Esophagus (tissue), 2 donors: Measurements from ENCODE around the gene OGDH. TPM values are rescaled to one million over a fixed set of nuclear protein-coding genes. Genes with fewer than 3 reads are reported as not detected.

Experiments
- H3K27ac ChIP-seq, 2 donors: one replicate each; pipeline ENCODE4 v1.5.1; 2013; ENCODE audit warnings: low read depth in 2 of 2, mild to moderate bottlenecking in 2 of 2, inconsistent platforms in 1 of 2, low read length in 1 of 2, moderate library complexity in 1 of 2
- H3K27me3 ChIP-seq, 2 donors: one replicate each; pipeline ENCODE4 v1.6.1; 2013; ENCODE audit warnings: low read length in 2 of 2, control low read depth in 1 of 2, mild to moderate bottlenecking in 1 of 2; ENCODE audit not compliant: insufficient read depth in 2 of 2, control insufficient read depth in 1 of 2
- H3K36me3 ChIP-seq, 2 donors: one replicate each; pipeline ENCODE4 v1.6.1; 2013; ENCODE audit warnings: low read length in 1 of 2; ENCODE audit not compliant: control insufficient read depth in 2 of 2, insufficient read depth in 2 of 2
- H3K4me1 ChIP-seq, 2 donors: one replicate each; pipeline ENCODE4 v1.6.1; 2013; ENCODE audit warnings: low read length in 1 of 2; ENCODE audit not compliant: control insufficient read depth in 2 of 2, insufficient read depth in 2 of 2
- H3K4me3 ChIP-seq, 2 donors: one replicate each; pipeline ENCODE4 v1.5.1; 2013; ENCODE audit warnings: low read length in 2 of 2, mild to moderate bottlenecking in 2 of 2, low read depth in 1 of 2, moderate library complexity in 1 of 2
- H3K9me3 ChIP-seq, 2 donors: one replicate each; pipeline ENCODE4 v1.6.1; 2013; ENCODE audit warnings: mild to moderate bottlenecking in 2 of 2, low read depth in 1 of 2, low read length in 1 of 2, moderate library complexity in 1 of 2; ENCODE audit not compliant: control insufficient read depth in 2 of 2, insufficient read depth in 1 of 2
- whole genome bisulfite sequencing, 2 donors: extraction: QIAGEN DNeasy Blood & Tissue Kit; methylation state at CpG; one replicate each; pipeline ENCODE4 v1.1.7; 2013; 5-methylcytosine and 5-hydroxymethylcytosine counted together
- polyA plus RNA-seq, 2 donors: library from polyadenylated mRNA; stranded (reverse); fragments of 200-250 nt; gene quantifications; one replicate each; pipeline ENCODE4 v1.2.3, GENCODE V29; 2013
- donor health status: healthy with polysubstance abuse.
- donor health status: Bipolar disorder and iron deficiency.

OGDH gene
- polyA plus RNA-seq, 2 donors: 25.8 to 43.0 TPM

GRCh38 chr7:44634839-44635591 is 28.6 kb downstream of the OGDH start:
- H3K27me3 ChIP-seq: no peaks in the 10 kb centered on the region
- no peaks in the 10 kb centered on the region for H3K9me3 ChIP-seq
- peaks cover 0 to 3% of the 10 kb centered on the region in 2 donors for H3K36me3 ChIP-seq
- H3K4me1 ChIP-seq: peaks cover 7 to 34% of the 10 kb centered on the region in 2 donors
- peak overlapping the region; percentile 19 to 67 for H3K27ac ChIP-seq
- 63 to 66% methylated on average over 14 of the region's 14 CpGs for WGBS, 2 donors
- H3K4me3 ChIP-seq: no peak overlapping the region

DNA sequence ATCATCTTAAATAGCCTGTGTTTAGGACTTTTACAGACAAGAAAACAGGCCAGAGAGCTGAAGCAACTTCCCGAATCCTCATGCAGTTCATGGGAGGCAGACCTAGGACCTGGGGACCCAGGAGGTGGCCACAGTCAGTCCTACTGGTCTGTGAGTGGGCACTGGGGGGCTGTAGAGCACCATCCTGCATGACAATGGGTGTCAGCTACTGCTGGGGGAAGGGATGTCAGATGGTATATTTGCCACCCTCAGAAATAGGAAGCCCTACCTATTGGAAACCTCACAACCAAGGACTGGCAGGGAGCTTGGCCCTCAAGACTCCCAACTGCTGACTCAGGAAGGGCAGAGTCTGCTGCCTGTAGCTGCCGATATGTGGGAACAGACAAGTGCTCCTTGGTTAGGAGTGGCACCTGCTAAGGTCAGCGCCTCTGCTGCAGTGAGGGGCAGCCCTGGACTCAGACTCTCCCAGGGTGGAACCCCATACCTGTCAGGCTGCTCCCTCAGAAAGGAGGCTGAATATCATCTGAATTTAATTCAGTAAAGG is 29.7 kb downstream of the OGDH start:
- Histone ChIP-seq H3K4me1 (peaks cover 7 to 38% of the 10 kb centered on the region in 2 donors), H3K27me3 (no peaks in the 10 kb centered on the region), H3K27ac (peak overlapping the region; percentile 58 to 86), H3K9me3 (no peaks in the 10 kb centered on the region), H3K4me3 (no peak overlapping the region), H3K36me3 (no peaks in the 10 kb centered on the region)
- 78 to 87% methylated on average over 3 of the region's 3 CpGs for WGBS, 2 donors

GRCh38 chr7:44636926-44637325 is 30.5 kb downstream of the OGDH start:
- WGBS, 2 donors: 90 to 96% methylated on average over 2 of the region's 2 CpGs

DNA sequence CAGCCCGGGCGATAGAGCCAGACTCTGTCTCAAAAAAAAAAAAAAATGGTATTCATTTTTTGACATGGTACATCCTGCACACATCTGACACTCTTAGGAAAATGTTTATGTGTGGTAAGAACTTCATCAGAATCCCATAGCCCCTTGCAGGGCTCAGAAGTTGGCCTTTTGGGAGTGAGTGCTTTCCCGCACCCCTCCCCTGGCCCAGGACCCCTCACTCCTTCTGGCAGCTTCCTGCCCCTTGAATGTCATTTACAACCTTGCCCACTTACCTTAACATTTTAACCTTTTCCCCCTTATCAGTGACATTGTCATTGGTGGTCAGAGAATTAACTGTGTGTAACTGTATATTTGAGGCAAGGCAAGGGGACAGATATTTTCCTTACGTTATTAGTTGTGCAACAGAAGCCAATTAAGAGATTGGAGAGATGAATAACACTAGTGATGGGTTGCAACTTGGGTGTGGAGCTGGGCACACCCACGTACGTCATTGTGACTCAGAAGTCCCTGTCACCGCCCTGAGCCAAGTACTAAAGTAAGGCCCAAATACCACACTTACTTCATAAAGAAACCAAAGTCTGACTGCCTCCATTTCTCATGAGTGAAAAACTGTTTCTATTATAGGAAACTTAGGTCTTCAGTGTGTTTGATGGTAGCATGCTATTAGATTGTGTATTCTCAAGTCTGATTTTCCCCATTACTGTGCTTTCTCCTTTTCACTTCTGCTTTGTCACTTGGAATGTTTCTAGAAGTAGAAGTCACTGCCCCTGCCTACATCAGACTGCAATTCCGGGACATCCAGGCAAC is 31.6 kb downstream of the OGDH start:
- H3K27me3 ChIP-seq: no peaks in the 10 kb centered on the region
- H3K4me3 ChIP-seq: no peak overlapping the region
- H3K27ac ChIP-seq: peak overlapping the region; percentile 92 to 99
- no peaks in the 10 kb centered on the region for H3K9me3 ChIP-seq
- peaks cover 7 to 38% of the 10 kb centered on the region in 2 donors for H3K4me1 ChIP-seq
- H3K36me3 ChIP-seq: no peaks in the 10 kb centered on the region
- WGBS, 2 donors: 40 to 56% methylated on average over 8 of the region's 8 CpGs

More at GRCh38 chr7:44636926-44637325, 30.5 kb downstream of the OGDH start:
- no peak overlapping the region for H3K4me3 ChIP-seq
- peak overlapping the region; percentile 37 to 70 for H3K27ac ChIP-seq
- no peaks in the 10 kb centered on the region for H3K36me3 ChIP-seq
- no peaks in the 10 kb centered on the region for H3K27me3 ChIP-seq
- H3K9me3 ChIP-seq: no peaks in the 10 kb centered on the region
- peaks cover 7 to 38% of the 10 kb centered on the region in 2 donors for H3K4me1 ChIP-seq

DNA sequence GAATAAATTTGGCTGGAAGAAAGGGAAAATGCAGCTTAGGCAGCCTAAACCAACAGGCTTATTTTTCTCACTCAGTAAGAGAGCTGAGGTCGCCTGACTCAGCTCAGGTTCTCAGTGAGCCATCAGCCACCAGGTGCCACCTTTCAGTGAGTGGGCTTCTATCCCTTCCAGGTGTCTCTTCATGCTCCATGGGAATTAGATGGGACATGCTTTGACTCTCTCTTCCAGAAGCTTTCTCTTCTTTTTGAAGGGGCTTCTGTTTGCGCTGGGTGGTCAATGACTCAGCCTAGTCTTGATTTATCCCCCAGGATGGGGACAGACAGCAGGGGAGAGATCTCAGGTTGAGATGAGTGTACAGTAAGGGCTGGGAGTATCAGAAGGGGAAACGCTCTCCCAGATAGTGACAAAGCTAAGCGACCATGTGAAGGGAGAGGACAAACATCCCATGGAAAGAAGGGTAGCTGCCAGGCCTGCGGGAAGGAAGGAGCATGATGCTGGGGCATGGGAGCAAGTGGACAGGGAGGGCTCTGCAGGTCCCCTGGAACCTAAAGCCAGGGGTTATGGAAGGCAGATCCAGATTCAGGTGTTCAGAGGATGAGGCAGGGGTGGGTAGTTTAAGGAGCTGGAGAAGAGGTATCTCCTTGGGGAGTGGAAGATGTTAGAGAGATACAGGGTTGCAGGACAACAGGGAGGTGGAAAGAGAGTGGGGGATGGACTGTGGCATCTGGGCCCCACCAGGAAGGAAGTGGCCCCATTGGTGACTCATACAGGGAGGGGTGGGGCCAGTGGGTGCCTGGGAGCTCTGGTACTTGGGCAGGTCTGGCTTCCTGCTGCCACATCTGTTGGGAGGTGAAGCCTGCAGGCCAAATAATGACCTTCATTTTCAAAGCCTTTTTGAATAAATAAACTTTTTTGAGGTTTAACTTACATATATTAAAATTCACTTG is 32.5 kb downstream of the OGDH start:
- peaks cover 7 to 37% of the 10 kb centered on the region in 2 donors for H3K4me1 ChIP-seq
- WGBS, 2 donors: 69 to 71% methylated on average over 5 of the region's 5 CpGs
- no peak overlapping the region for H3K4me3 ChIP-seq
- H3K9me3 ChIP-seq: no peaks in the 10 kb centered on the region
- H3K36me3 ChIP-seq: no peaks in the 10 kb centered on the region
- peak overlapping the region; percentile 92 to 99 for H3K27ac ChIP-seq
- no peaks in the 10 kb centered on the region for H3K27me3 ChIP-seq

DNA sequence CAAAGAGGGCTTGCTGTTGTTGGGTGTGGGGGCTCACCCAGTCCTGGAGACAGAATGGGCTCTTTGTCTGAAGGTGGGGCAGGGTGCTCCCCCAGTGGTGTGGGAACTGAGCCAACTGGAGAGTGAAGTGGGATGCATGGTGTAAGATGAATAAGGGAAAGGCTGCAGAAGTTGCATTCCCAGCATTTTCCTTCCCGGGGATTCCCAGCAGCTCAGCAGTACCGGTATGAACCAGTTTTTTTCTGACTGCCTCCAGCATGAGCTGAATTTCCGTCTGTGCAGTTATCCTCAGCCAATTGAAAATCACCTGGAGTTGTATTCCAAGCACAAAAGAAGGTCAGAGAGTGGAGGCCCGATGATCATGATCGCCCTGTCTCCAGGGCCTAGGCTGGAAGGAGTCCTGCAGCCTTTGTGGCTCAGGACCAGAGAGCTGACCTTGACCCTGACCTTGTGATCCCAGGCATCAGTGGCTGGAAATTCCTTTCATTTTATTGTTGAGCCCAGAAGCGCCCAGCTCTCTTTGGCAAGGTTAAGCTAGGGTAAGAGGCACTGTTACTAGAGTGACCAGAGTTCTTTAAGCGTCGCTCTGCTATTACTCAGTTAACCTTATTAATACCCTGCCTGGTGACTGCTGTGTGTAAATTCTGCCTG is 33.4 kb downstream of the OGDH start:
- H3K4me1 ChIP-seq: peaks cover 4 to 34% of the 10 kb centered on the region in 2 donors
- H3K9me3 ChIP-seq: no peaks in the 10 kb centered on the region
- WGBS, 2 donors: 20 to 27% methylated on average over 8 of the region's 8 CpGs
- H3K36me3 ChIP-seq: no peaks in the 10 kb centered on the region
- no peaks in the 10 kb centered on the region for H3K27me3 ChIP-seq
- H3K27ac ChIP-seq: peak overlapping the region; percentile 92 to 99
- H3K4me3 ChIP-seq: no peak overlapping the region

DNA sequence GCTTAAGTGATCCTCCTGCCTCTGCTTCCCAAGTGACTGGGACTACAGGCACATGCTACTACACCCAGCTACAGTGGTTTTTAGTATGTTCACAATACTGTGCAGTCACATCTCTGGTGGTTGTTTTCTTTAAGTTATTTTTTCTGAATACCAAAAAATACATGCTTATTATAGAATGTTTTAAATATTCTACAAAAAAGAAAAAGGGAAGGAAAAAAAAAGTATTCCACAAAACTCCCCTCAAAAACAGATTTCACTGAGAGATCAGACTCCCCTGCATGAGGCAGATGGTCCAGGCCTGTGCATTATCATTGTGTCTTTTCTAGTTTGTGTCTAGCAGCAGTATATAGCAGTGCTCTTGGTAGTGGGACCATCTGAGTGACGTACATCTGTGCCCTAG is 36.8 kb downstream of the OGDH start:
- Histone ChIP-seq H3K4me1 (peaks cover 0 to 19% of the 10 kb centered on the region in 2 donors), H3K9me3 (no peaks in the 10 kb centered on the region), H3K36me3 (peaks cover 0 to 8% of the 10 kb centered on the region in 2 donors), H3K27me3 (no peaks in the 10 kb centered on the region), H3K4me3 (no peak overlapping the region), H3K27ac (no peak overlapping the region)
- 96 to 97% methylated on average over 1 of the region's 1 CpG for WGBS, 2 donors

DNA sequence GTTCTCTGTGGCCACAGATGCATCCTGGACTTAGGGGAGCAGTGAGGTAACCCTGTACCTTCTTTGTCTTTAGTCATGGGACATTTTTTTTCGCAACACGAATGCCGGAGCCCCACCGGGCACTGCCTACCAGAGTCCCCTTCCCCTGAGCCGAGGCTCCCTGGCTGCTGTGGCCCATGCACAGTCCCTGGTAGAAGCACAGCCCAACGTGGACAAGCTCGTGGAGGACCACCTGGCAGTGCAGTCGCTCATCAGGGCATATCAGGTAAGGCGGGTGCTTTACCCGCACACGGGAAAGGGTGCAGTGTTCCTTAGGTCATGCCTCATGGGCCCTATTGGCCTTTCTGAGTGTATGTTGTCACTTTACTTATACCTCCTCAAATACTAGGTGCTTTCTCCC is 38.8 kb downstream of the OGDH start:
- peaks cover 0 to 17% of the 10 kb centered on the region in 2 donors for H3K36me3 ChIP-seq
- 93 to 96% methylated on average over 11 of the region's 11 CpGs for WGBS, 2 donors

More for the DNA sequence above, 38.8 kb downstream of the OGDH start:
- Histone ChIP-seq H3K4me1 (peaks cover 0 to 3% of the 10 kb centered on the region in 2 donors), H3K9me3 (no peaks in the 10 kb centered on the region), H3K4me3 (no peak overlapping the region), H3K27me3 (no peaks in the 10 kb centered on the region), H3K27ac (no peak overlapping the region)
